Jurkat, Clone E6-1 (cell line): Measurements from ENCODE around the gene ZNF346.
"Not testable (repeated sequence)": the region's sequence is repeated elsewhere in the genome, so short reads cannot be mapped to it uniquely, and the experiment has no call there.

Experiments used
- DNase-seq: peaks from one replicate; pipeline ENCODE4 v3.0.0-alpha.2; 2011; ENCODE audit warnings: low read depth, low spot score
- H3K4me3 ChIP-seq: 2 replicates; pipeline ENCODE4 v1.5.1; 2011; ENCODE audit warnings: mild to moderate bottlenecking, low read length, control low read depth, moderate library complexity

ZNF346 gene

GRCh38 chr5:177006265-177006972 lies 16.1 kb upstream of the ZNF346 start, which contains the start of gene UIMC1:
UIMC1 (minus strand) TSS chr5:177006779; CDS start chr5:176982615, 24,164 bp downstream.
- peak; percentile 92 for DNase-seq
- peak within 1 kb of the TSS; percentile 87 for H3K4me3 ChIP-seq

DNA sequence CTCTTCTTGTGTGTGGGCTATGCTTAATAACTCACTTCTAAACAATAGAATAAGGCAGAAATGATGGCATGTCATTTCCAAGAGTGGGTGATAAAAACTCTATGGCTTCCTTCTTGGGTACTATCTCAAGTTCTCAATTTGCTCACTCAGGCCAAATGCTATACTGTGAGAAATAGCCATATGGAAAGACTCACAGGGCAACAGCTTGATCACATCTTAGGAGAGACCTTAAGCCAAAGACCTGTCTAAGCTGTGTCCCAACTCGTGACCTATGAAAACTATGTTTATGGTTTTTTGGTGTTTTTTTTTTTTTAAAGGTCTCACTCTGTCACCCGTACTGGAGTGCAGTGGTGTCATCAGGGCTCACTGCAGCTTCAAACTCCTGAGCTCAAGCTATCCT lies 13.8 kb upstream of the ZNF346 start:
- no peak for DNase-seq
- H3K4me3 ChIP-seq = no peak overlapping the region

DNA sequence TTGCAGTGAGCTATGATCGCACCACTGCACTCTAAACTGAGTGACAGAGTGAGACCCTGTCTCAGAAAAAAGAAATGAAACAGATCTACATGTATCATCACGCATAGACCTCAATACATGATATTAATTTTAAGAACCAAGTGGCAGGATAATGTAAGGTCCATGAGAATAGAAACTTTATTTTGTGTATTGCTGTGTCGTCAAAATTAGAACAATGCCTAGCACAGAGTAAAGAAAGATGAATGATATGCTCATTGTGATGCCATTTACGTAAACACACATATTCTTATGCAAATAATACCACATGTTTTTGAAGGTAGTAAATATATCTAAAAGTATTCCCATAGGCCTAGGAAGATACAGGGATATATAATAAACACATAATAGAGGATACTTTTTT lies 12.3 kb upstream of the ZNF346 start:
- no peak for DNase-seq
- no peak overlapping the region for H3K4me3 ChIP-seq

GRCh38 chr5:177015156-177015555 lies 7.3 kb upstream of the ZNF346 start:
- no peak overlapping the region for H3K4me3 ChIP-seq
- no peak for DNase-seq

GRCh38 chr5:177018341-177018740 lies 4.2 kb upstream of the ZNF346 start:
- no peak overlapping the region for H3K4me3 ChIP-seq
- DNase-seq = no peak

DNA sequence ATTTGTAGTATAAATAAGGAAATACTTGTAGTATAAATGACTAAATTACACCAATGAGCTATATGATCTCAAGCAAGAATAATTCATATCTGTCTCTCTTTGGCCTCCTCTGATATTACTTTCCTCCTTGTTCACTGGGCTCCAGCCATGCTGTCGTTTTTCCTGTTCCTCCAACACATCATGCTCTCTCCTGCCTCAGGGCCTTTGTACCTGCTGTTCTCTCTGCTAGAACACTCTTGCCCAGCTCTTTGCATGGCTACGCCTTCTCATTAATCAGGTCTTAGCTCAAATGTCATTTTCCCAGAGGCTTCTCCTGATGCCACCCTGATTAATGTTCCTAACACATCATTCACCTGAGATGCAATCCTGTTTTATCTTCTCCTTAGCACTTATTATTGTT lies 2.5 kb upstream of the ZNF346 start:
- no peak overlapping the region for H3K4me3 ChIP-seq

DNA sequence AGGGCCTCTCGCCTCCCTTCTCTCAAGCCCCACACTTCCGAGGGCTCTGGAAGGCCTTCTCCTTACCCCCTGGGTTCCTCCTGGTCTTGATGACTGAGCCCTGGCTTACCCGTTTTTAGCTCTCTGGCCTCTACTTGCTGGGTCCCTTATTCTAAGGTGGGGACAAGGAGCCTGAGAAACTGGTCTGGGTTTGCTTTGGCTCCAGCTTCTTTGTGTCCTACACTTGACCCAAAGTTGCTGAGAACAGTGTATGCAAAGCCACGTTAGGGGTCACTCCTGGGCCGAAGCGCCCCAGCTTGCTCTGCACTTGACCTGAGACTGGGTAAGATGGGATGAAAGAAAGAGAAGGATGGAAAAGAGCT lies 788 bp downstream of the ZNF346 start:
- peak overlapping the region; percentile 93 for H3K4me3 ChIP-seq
- no peak for DNase-seq

More for the DNA sequence above, 2.5 kb upstream of the ZNF346 start:
- DNase-seq = no peak

DNA sequence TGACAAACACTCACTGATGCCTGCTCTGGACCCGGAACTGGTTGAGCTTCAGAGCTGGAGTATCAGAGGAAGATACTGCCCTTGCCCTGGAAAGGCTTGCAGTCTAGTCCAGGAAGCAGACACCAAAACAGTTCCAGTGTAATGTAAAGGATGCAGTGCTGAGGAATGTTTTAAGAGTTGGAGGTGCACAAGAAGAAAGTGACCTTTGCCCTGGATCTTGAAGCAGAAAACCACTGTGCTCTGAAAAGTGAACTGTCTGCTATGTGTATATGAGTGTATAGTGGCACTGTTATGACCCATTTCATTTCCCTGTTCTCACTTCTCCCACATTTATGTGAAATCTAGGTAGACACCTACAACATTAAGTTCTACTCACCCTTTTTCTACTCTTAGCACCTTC lies 2.1 kb downstream of the ZNF346 start:
- no peak overlapping the region for H3K4me3 ChIP-seq
- DNase-seq = no peak

- no peak overlapping the region for H3K4me3 ChIP-seq
- DNase-seq = no peak
These were observed 2.7 kb downstream of the ZNF346 start for GRCh38 chr5:177025101-177025601.

DNA sequence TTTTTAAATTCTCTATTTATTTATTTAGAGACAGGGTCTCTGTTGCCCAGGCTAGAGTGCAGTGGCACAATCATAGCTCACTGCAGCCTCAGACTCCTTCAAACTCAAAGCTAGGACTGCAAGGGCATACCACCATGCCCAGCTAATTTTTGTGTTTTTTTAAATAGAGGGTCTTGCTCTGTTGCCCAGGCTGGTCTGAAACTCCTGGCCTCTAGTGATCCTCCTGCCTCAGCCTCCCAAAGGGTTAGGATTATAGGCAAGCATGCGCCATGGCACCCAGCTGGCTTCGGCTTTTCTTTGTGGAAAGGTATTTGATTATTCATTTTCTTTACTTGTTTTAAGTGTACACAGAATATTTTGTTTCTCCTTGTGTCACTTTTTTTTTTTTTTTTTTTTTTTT lies 5.2 kb downstream of the ZNF346 start:
- no peak for DNase-seq
- no peak overlapping the region for H3K4me3 ChIP-seq

GRCh38 chr5:177029498-177029897 lies 7.0 kb downstream of the ZNF346 start:
- no peak for DNase-seq
- no peak overlapping the region for H3K4me3 ChIP-seq

DNA sequence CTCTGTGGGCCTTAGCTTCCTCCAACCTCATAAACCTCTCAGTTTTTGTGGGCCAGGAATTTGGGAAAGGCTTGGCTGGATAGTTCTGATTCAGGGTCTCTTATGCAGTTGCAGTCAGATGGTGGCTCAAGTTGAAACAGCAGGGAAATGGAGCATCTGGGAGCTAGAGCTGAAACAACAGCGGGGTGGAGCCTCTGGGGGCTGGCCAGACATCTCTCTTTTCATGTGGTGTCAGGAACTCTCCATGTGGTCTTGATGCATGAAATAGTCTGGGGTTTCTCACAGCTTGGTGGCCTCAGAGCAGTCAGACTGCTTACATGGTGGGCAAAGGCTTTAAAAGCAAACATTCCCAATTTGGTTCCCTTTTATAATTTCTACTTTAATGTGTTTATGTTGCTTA lies 13.5 kb downstream of the ZNF346 start:
- no peak overlapping the region for H3K4me3 ChIP-seq
- peak; percentile 42 for DNase-seq

DNA sequence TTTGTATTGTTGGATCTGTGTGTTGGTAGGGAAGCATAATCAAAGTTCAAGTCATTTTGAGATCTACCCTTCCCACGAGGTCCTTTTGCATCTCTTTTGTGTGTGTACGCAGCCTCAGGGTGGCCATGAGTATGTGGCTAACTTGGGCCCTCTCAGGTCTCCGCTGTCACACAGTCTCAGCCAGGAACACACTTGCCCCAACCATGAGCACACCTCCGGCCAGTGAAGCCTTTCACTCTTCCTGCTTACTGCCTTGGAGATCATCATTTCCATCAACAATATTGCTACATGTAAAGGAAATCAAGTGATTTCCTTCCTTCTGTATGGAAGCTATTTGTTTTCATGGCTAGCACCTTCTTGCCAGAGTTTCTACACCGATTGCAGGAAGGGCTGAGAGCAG lies 13.9 kb downstream of the ZNF346 start:
- no peak overlapping the region for H3K4me3 ChIP-seq
- DNase-seq = no peak

- no peak overlapping the region for H3K4me3 ChIP-seq
- DNase-seq = no peak
These were observed 14.4 kb downstream of the ZNF346 start for GRCh38 chr5:177036921-177037320.

DNA sequence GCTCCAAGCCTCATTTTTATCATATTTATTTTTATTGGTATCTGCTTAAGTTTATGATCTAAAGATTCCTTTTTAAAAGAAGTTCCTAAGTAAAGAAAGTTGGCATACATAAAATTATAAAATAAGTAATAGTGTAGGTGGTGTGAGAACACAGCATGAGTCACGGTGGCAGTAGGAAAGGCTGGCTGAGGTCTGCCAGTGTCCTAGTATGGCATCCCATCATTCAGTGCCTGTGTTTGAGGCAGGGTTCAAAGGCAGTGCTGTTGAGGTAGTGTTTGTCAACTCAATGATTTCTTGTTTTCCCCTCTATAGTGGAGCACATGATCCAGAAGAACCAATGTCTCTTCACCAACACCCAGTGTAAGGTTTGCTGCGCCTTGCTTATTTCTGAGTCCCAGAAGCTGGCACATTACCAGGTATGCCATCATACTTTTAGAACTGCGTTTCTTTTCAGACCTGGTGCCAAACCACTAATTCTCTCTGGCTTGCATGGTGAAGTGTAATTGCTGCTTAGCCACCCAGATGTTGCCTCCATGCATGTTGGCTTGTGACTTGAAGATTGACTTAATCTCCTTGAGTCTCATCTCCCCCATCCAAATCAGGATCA lies 18.4 kb downstream of the ZNF346 start:
- H3K4me3 ChIP-seq = no peak overlapping the region
- no peak for DNase-seq

DNA sequence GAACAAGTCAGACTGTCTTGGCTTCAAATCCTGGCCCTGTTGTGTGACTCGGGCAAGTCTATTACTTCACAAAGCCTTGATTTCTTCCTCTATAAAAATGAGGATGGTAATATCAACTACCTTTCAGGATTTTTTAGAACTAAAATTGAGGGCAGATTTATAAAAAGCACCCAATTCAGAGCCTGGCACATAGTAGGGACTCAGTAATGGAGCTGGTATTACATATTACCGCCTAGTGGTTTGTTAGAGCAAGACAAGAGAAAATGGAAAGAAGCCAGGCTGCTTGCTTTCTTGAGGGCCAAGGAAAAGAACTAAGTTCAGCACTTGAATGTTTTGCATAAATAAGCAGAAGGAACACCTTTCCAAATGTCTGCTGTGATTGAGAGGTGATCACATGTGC lies 19.4 kb downstream of the ZNF346 start:
- H3K4me3 ChIP-seq = no peak overlapping the region
- no peak for DNase-seq

GRCh38 chr5:177043114-177043513 lies 20.6 kb downstream of the ZNF346 start:
- DNase-seq = no peak

DNA sequence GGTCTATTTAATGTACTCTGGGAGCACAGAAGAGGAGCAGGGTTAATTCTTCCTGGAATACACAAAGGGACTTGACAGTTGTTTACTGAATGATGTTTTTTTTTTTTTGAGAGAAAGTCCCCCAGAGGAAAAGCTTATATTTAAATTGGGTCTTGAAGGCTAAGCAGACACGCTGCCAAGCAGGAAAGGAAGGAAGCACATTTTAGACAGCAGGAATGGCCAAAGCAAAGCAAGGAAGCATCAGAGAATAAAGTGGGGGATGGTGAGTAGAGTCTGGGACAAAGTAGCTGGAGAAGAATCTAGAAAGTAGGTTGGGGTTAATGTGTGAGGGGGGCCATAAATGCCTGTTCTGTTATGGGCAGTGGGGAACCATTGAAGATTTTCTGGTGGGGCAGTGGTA lies 21.5 kb downstream of the ZNF346 start:
- DNase-seq = no peak
- H3K4me3 ChIP-seq = no peak overlapping the region

More at GRCh38 chr5:177043114-177043513, 20.6 kb downstream of the ZNF346 start:
- H3K4me3 ChIP-seq = no peak overlapping the region

GRCh38 chr5:177044641-177045040 lies 22.1 kb downstream of the ZNF346 start:
- DNase-seq = no peak
- no peak overlapping the region for H3K4me3 ChIP-seq

DNA sequence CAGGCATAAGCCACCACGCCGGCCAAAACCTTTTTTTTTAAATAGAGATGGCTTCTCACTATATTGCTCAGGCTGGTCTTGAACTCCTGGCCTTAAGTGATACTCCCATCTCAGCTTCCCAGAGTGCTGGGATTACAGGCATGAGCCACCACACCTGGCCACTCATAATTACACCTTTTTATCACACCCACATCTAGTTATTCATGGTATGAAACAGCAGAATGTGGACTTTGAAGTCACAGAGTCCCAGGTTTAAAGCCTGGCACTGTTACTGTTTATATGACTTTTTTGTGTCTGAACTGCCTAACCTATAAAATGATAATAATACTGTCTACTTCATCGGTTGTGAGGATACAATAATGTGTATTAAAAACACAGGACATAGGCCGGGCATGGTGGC lies 23.1 kb downstream of the ZNF346 start:
- no peak for DNase-seq
- H3K4me3 ChIP-seq = no peak overlapping the region

- not testable (repeated sequence) for H3K4me3 ChIP-seq, DNase-seq
These were observed 26.0 kb downstream of the ZNF346 start for GRCh38 chr5:177048531-177048930.
